ENCODE measurements around the gene BCAS3.

GRCh38 chr17:61414141-61414935 lies 736.7 kb downstream of the BCAS3 start:
- TF ChIP-seq TEAD4 (IDR thresholded peaks at IDR 0.05) (no peak), CREB1 (IDR thresholded peaks at IDR 0.05; ENCODE audit: low read depth) (no peak), REST (IDR thresholded peaks at IDR 0.05; ENCODE audit: low read depth) (no peak), EP300 (IDR thresholded peaks at IDR 0.05; ENCODE audit: borderline replicate concordance) (no peak), TCF12 (IDR thresholded peaks at IDR 0.05; ENCODE audit: low read depth) (no peak), MAX (IDR thresholded peaks at IDR 0.05) (no peak), ZBTB7A (IDR thresholded peaks at IDR 0.05; ENCODE audit: low read depth) (no peak), YY1 (IDR thresholded peaks at IDR 0.05; ENCODE audit: low read depth) (no peak), RAD21 (IDR thresholded peaks at IDR 0.05; ENCODE audit: low read depth) (no peak), CEBPB (IDR thresholded peaks at IDR 0.05) (no peak), EGR1 (IDR thresholded peaks at IDR 0.05) (no peak), FOXM1 (IDR thresholded peaks at IDR 0.05; ENCODE audit: borderline replicate concordance, low read depth) (no peak)

All from Ishikawa (cell line).